Activated T-helper 1 cell treated with anti-CD3 and anti-CD28 coated beads, Interleukin-12 subunit alpha, Interleukin-12 subunit beta, Interleukin-2, Interleukin-4 antibody, amounts not matched to agents 30 ng/mL and 10 ng/mL and 1 ng/mL, durations not matched to agents 14 hours and 24 hours and 36 hours (primary cell): ENCODE measurements around the gene ZNF107. TPM values are rescaled to one million over a fixed set of nuclear protein-coding genes. Genes with fewer than 3 reads are reported as not detected.

Source experiments
- DNase-seq: peaks from one replicate; pipeline ENCODE4 v3.0.0; 2021; ENCODE audit warnings: low spot score
- H3K27ac Mint-ChIP-seq: one replicate; pipeline ENCODE4 v1.8.0; 2021; ENCODE audit warnings: mild to moderate bottlenecking, mixed read lengths
- H3K27me3 Mint-ChIP-seq: one replicate; pipeline ENCODE4 v1.8.0; 2022; ENCODE audit warnings: mild to moderate bottlenecking, moderate library complexity, mixed read lengths; ENCODE audit not compliant: insufficient read depth
- H3K36me3 Mint-ChIP-seq: one replicate; pipeline ENCODE4 v1.8.0; 2021; ENCODE audit warnings: low read depth, mixed read lengths
- H3K4me1 Mint-ChIP-seq: one replicate; pipeline ENCODE4 v1.8.0; 2021; ENCODE audit warnings: low read depth, mixed read lengths
- H3K4me3 Mint-ChIP-seq: one replicate; pipeline ENCODE4 v1.8.0; 2021; ENCODE audit warnings: mild to moderate bottlenecking, moderate library complexity, mixed read lengths
- H3K9me3 Mint-ChIP-seq: one replicate; pipeline ENCODE4 v1.8.0; 2021; ENCODE audit warnings: mixed read lengths
- intact Hi-C: fragments of 100-400 bp; cut with micrococcal nuclease; formaldehyde crosslinking; loops from one replicate; pipeline ENCODE4 v1.15.1; 2024
- total RNA-seq: library from RNA; stranded (reverse); gene quantifications from 2 replicates; pipeline ENCODE4 v1.2.3, GENCODE V29; 2022

The ZNF107 gene
- total RNA-seq: 12.6 and 13.5 TPM in 2 replicates

- H3K27ac Mint-ChIP-seq: peak within 1 kb of the TSS; percentile 89
- peak; percentile 83 for DNase-seq
- no peaks in the 10 kb centered on the region for H3K27me3 Mint-ChIP-seq
- peaks cover 37% of the 10 kb centered on the region for H3K9me3 Mint-ChIP-seq
- H3K4me3 Mint-ChIP-seq: peak within 1 kb of the TSS; percentile 96
- H3K4me1 Mint-ChIP-seq: peaks cover 16% of the 10 kb centered on the region
- intact Hi-C loops: loop anchor here (1.0 to 5.0 kb wide), 9 partner anchors 41 to 706 kb away; partner anchors contain the start of genes ERV3-1, ZNF138, ZNF273 and ZNF680
- H3K36me3 Mint-ChIP-seq: peaks cover 37% of the 10 kb centered on the region
These were observed at the start of gene ZNF107 for GRCh38 chr7:64665980-64666662. Gene ZNF107 (plus strand): TSS chr7:64666133. CDS start chr7:64666283, 150 bp downstream.

GRCh38 chr7:64618785-64619456 is 47.0 kb upstream of the ZNF107 start:
- peaks cover 59% of the 10 kb centered on the region for H3K9me3 Mint-ChIP-seq
- H3K4me3 Mint-ChIP-seq: no peak overlapping the region
- intact Hi-C loops: loop anchor here (5.0 kb wide), 1 partner anchor 437 kb away; no protein-coding TSS in a partner anchor
- no peaks in the 10 kb centered on the region for H3K36me3 Mint-ChIP-seq
- no peak for DNase-seq
- no peaks in the 10 kb centered on the region for H3K4me1 Mint-ChIP-seq
- H3K27me3 Mint-ChIP-seq: no peaks in the 10 kb centered on the region
- H3K27ac Mint-ChIP-seq: peak overlapping the region; percentile 18

GRCh38 chr7:64619705-64620104 is 46.2 kb upstream of the ZNF107 start:
- H3K9me3 Mint-ChIP-seq: peaks cover 56% of the 10 kb centered on the region
- no peaks in the 10 kb centered on the region for H3K4me1 Mint-ChIP-seq
- H3K27ac Mint-ChIP-seq: no peak overlapping the region
- no peak overlapping the region for H3K4me3 Mint-ChIP-seq
- no peaks in the 10 kb centered on the region for H3K36me3 Mint-ChIP-seq
- no peaks in the 10 kb centered on the region for H3K27me3 Mint-ChIP-seq
- DNase-seq: no peak
- intact Hi-C loops: loop anchor here (5.0 kb wide), 1 partner anchor 437 kb away; no protein-coding TSS in a partner anchor

GRCh38 chr7:64621656-64622055 is 44.3 kb upstream of the ZNF107 start:
- H3K27ac Mint-ChIP-seq: no peak overlapping the region
- H3K36me3 Mint-ChIP-seq: no peaks in the 10 kb centered on the region
- H3K4me1 Mint-ChIP-seq: no peaks in the 10 kb centered on the region
- intact Hi-C loops: no loop called here
- no peaks in the 10 kb centered on the region for H3K27me3 Mint-ChIP-seq
- no peak overlapping the region for H3K4me3 Mint-ChIP-seq
- peaks cover 40% of the 10 kb centered on the region for H3K9me3 Mint-ChIP-seq
- DNase-seq: no peak

DNA sequence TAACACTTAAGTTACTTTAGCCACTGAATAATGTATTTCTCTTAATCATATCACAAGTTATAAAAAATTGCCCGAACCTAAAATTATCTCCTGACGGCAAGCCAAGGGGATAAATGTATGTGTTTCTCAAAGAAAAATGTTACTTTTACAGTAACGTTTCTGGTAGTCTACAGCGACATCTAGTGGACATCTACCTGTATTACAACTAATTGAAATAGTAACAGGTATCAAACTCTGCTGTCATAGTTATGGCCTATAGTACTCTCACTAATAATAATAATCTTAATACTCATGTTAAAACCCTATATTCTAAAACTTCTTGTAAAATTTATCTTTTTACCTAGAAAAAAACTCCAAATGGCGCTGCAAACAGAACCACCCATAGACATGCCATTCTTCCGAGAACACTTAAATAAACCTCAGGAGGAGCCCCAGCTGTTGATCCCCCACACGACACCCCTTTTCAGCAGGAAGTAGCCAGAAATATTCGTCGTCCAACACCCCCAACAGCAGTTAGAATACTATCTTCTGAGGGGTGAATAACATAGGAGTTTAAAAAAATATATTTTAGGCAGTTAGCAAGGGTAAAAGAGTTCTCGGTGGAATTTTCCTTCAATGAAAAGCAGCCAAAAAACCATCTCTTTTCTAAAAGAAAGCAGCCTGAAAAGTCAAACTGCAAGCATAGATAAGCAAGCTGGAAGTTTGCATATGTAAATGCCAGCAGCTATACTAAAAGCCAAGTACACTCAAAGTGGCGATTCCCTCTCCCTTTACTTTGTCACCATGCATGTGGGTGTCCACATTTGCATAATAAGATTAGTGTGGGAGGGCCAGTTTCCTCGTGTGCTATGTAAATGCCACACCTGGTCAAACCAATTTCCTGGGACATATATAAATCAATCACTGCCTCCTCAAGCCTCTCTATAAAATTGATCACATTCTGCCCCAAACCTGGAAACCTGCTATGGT is 40.5 kb upstream of the ZNF107 start:
- Mint-ChIP-seq H3K36me3 (no peaks in the 10 kb centered on the region), H3K4me1 (no peaks in the 10 kb centered on the region), H3K27ac (no peak overlapping the region), H3K27me3 (no peaks in the 10 kb centered on the region), H3K4me3 (no peak overlapping the region), H3K9me3 (peaks cover 25% of the 10 kb centered on the region)
- no peak for DNase-seq
- intact Hi-C loops: no loop called here

DNA sequence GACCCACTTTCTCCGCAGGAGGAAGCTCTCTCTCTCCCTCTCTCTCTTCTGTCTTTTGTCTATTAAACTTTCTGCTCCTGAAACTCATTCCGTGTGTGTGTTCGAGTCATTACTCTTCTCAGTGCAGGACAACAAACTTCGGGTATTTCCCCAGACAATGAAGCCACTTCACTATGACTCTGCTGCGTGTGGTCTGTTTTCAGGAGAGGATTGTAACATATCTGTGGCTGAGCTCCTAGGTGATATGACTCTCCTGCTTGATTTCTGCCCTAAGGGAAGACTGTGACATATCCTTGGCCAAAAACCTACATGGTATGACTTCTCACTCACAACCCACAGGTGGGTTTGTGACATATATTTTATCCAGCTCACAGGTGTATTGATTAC is 39.9 kb upstream of the ZNF107 start:
- H3K27me3 Mint-ChIP-seq: no peaks in the 10 kb centered on the region
- no peak for DNase-seq
- H3K4me1 Mint-ChIP-seq: no peaks in the 10 kb centered on the region
- no peaks in the 10 kb centered on the region for H3K36me3 Mint-ChIP-seq
- no peak overlapping the region for H3K4me3 Mint-ChIP-seq
- H3K9me3 Mint-ChIP-seq: peaks cover 22% of the 10 kb centered on the region
- H3K27ac Mint-ChIP-seq: no peak overlapping the region
- intact Hi-C loops: no loop called here

DNA sequence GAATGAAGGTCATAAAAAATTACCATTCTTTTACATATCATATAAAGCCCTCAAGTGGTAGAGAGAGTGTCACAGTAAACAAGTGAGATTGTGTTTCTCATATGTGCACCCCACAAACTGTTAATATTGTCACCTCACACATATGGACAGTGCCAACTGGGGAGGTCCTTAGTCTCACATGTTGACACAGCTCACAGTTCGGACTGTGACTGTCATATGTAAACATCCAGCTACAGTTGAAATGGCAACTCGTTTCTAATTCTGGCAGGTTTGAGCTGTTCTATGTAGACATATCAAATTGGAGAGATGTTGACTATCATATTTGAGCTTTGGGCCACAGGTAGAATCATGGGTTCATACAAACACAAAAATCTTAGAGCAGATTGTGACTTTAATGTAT is 39.4 kb upstream of the ZNF107 start:
- no peak for DNase-seq
- no peaks in the 10 kb centered on the region for H3K4me1 Mint-ChIP-seq
- H3K9me3 Mint-ChIP-seq: peaks cover 19% of the 10 kb centered on the region
- H3K27me3 Mint-ChIP-seq: no peaks in the 10 kb centered on the region
- no peaks in the 10 kb centered on the region for H3K36me3 Mint-ChIP-seq
- intact Hi-C loops: no loop called here
- H3K27ac Mint-ChIP-seq: no peak overlapping the region
- no peak overlapping the region for H3K4me3 Mint-ChIP-seq

GRCh38 chr7:64628192-64628591 is 37.7 kb upstream of the ZNF107 start:
- Mint-ChIP-seq H3K4me1 (no peaks in the 10 kb centered on the region), H3K36me3 (no peaks in the 10 kb centered on the region), H3K27me3 (no peaks in the 10 kb centered on the region), H3K4me3 (no peak overlapping the region), H3K9me3 (peaks cover 13% of the 10 kb centered on the region), H3K27ac (no peak overlapping the region)
- DNase-seq: no peak
- intact Hi-C loops: no loop called here

- peaks cover 13% of the 10 kb centered on the region for H3K9me3 Mint-ChIP-seq
- no peaks in the 10 kb centered on the region for H3K27me3 Mint-ChIP-seq
- no peak for DNase-seq
- H3K4me1 Mint-ChIP-seq: no peaks in the 10 kb centered on the region
- no peak overlapping the region for H3K27ac Mint-ChIP-seq
- intact Hi-C loops: no loop called here
- no peaks in the 10 kb centered on the region for H3K36me3 Mint-ChIP-seq
- H3K4me3 Mint-ChIP-seq: no peak overlapping the region
These were observed 37.2 kb upstream of the ZNF107 start for GRCh38 chr7:64628721-64629120.

DNA sequence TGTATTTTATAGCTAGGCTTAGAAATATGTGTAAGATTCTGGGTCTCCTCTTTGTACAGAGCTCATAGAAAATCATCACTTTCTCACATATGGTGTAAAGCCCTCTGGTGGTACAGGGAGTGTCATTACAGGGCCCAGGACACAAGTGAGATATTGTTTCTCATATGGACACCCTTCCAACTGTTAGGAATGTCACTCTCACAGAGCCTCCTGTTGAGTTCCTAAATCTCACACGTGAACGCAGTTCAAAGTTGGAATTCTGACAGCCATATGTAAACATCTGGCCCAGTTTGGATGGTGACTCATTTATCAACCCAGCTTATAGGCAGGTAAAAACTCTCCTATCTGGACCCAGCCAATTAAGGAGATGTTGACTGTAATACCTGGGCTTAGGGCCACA is 35.4 kb upstream of the ZNF107 start:
- Mint-ChIP-seq H3K4me3 (no peak overlapping the region), H3K27me3 (no peaks in the 10 kb centered on the region), H3K27ac (no peak overlapping the region), H3K9me3 (peaks cover 22% of the 10 kb centered on the region), H3K4me1 (no peaks in the 10 kb centered on the region), H3K36me3 (no peaks in the 10 kb centered on the region)
- intact Hi-C loops: no loop called here
- DNase-seq: no peak

DNA sequence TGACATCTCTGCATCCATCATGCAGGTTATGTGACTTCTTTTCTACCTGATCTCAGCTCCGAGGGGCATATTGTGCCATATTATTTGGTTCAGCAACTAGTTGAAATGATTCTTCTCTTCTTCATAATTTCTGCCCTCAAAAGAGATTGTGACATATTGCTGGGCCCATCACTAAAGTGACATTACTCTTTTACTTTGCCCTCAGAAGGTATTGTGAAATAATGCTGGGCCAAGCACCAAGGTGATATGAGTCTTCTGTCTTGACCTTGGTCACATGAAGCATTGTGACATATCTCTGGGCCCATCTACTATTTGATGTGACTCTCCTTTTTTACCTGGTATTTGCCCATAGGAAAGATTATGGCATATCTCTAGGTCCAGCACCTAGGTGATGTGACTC is 33.9 kb upstream of the ZNF107 start:
- Mint-ChIP-seq H3K27ac (no peak overlapping the region), H3K9me3 (peaks cover 33% of the 10 kb centered on the region), H3K4me3 (no peak overlapping the region), H3K27me3 (no peaks in the 10 kb centered on the region), H3K36me3 (no peaks in the 10 kb centered on the region), H3K4me1 (no peaks in the 10 kb centered on the region)
- intact Hi-C loops: no loop called here
- DNase-seq: no peak

GRCh38 chr7:64633401-64633800 is 32.5 kb upstream of the ZNF107 start:
- Mint-ChIP-seq H3K4me1 (no peaks in the 10 kb centered on the region), H3K9me3 (peaks cover 43% of the 10 kb centered on the region), H3K27ac (no peak overlapping the region), H3K27me3 (no peaks in the 10 kb centered on the region), H3K36me3 (no peaks in the 10 kb centered on the region), H3K4me3 (no peak overlapping the region)
- DNase-seq: no peak
- intact Hi-C loops: no loop called here
